ENCODE results near the gene KRTAP2-3.

DNA sequence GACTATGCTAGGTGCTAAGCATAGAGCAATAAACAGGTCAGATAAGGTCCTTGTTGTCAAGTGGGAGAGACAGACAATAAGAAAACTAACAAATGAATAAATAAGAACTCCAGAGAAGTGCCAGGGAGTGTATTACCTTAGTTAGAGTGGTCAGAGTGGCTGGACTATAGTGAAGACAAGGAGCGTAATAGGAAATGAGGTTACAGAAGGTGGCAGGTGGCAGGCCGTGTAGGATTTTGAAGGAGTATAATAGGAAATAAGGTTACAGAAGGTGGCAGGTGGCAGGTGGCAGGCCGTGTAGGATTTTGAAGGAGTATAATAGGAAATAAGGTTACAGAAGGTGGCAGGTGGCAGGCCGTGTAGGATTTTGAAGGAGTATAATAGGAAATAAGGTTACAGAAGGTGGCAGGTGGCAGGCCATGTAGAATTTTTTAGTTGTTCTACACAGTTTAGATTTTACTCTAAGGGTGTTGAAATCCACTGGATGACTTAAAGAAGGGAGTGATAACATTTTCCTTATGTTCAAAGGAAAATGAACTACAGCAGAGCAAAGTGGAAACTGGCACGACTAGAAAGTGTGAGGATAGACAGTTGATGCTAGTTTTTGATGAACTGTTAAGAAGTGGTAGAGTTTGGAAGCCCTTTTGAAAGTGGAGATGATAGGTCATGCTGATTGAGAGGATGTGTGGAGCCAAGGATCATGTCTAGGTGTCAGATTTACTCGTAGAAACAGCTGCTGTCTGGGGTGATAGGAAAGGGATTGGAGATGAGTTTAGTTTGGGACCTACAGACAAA is 47.4 kb downstream of the KRTAP2-3 start:
- no peak for TF ChIP-seq POLR2A (IDR thresholded peaks at IDR 0.05; ENCODE audit: low read length)
- TF ChIP-seq GATA1 (IDR thresholded peaks at IDR 0.05; ENCODE audit: low read depth, low read length) = no peak
